KOPT-K1 (cell line): Measurements from ENCODE around the gene KCTD20.
"Not testable (repeated sequence)": the region's sequence is repeated elsewhere in the genome, so short reads cannot be mapped to it uniquely, and the experiment has no call there.

Experiments used
- H3K27ac ChIP-seq: fragments of 200-600 bp; sonication (generic); 2 replicates; pipeline ENCODE4 v1.5.1; 2016; ENCODE audit warnings: antibody characterized with exemption, mild to moderate bottlenecking, low read depth, low read length; ENCODE audit not compliant: poor library complexity, severe bottlenecking
- H3K36me3 ChIP-seq: fragments of 200-600 bp; sonication (generic); 2 replicates; pipeline ENCODE4 v1.5.1; 2017; ENCODE audit warnings: antibody characterized with exemption, mild to moderate bottlenecking, low read length, moderate library complexity; ENCODE audit not compliant: insufficient read depth
- H3K9me3 ChIP-seq: fragments of 200-600 bp; sonication (generic); 2 replicates; pipeline ENCODE4 v1.5.1; 2017; ENCODE audit warnings: antibody characterized with exemption, low read length, mild to moderate bottlenecking; ENCODE audit not compliant: insufficient read depth, poor library complexity, severe bottlenecking

KCTD20 gene

DNA sequence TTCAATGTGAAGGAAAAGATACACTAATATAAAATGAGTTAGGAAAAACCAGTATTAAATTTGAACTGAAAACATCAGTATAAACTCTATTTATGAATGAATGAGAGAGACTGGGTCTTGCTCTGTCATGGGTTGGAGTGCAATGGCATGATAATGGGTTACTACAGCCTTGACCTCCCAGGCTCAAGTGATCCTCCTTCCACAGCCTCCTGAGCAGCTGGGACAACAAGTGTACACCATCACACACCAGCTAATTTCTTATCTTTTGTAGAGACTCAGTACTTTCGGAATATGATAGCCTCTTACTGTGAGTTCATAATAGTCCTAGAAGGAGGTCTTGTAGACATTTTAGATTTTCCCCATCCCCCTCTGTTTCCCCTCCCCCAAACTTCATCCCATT, 21.4 kb downstream of the KCTD20 start:
- no peaks in the 10 kb centered on the region for H3K9me3 ChIP-seq
- H3K36me3 ChIP-seq: no peaks in the 10 kb centered on the region
- H3K27ac ChIP-seq: no peak overlapping the region

DNA sequence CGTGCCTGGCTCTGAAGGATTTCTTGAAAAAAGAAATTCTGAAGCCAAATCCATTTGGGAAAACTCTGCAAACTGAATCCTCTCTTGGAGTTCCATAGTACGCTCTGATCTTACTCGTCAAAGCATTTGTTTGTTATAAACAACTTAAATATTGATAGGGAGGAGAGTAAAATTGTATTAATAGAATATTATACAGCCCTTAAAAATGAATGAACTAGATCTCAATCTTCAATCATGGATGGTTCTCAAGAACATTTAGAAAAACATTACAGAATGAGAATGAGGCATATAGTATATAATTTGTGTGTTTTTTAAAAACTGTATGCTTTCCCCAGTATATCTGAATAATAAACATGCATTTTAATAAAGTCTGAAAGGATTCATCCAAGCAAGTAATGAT, 24.8 kb downstream of the KCTD20 start:
- no peak overlapping the region for H3K27ac ChIP-seq
- no peaks in the 10 kb centered on the region for H3K9me3 ChIP-seq
- peaks cover 27% of the 10 kb centered on the region for H3K36me3 ChIP-seq

DNA sequence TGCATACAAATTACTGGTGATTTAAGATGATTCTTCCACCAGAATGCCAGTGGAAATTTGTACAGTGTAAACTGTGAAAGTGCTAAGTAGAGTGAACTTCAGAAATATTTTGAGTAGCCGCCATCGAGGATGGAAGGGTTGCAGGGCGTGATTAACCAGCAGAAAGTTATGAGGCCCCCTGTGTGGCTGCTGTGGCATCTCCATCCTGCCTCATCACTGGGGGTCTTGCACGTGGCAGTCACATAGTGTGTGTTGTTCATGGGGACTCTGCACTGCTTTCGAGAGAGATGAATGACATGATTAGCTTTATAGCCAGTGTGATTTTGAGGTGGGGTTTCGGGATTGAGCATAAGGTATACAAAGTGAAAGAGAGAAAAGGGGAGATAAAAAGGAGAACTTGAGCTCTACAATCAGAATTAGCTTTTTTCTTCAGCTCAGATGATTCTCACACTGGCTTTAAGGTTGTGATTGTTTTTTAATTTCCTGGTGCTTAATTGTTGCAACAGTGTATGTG, 26.4 kb downstream of the KCTD20 start:
- no peak overlapping the region for H3K27ac ChIP-seq
- H3K36me3 ChIP-seq: peaks cover 33% of the 10 kb centered on the region
- no peaks in the 10 kb centered on the region for H3K9me3 ChIP-seq

DNA sequence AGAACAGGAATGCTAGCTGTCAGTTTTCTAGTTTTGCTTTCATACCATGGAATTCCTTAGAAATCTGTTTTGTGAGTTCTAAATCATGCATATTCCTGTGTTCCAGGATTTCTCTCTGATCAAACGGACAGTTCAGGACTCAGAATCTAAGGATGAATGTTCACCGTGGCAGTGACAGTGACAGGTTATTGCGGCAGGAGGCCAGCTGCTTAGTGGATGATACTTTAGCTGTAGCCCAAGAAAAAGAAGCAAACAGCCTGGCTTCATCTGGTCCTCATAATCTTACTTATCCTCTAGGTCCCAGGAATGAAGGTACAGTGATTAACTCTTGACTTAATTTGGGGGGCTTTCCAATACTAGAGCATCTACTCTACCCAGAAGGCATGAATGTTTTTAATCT, 27.1 kb downstream of the KCTD20 start:
- Histone ChIP-seq H3K36me3 (peaks cover 40% of the 10 kb centered on the region), H3K9me3 (no peaks in the 10 kb centered on the region), H3K27ac (no peak overlapping the region)

DNA sequence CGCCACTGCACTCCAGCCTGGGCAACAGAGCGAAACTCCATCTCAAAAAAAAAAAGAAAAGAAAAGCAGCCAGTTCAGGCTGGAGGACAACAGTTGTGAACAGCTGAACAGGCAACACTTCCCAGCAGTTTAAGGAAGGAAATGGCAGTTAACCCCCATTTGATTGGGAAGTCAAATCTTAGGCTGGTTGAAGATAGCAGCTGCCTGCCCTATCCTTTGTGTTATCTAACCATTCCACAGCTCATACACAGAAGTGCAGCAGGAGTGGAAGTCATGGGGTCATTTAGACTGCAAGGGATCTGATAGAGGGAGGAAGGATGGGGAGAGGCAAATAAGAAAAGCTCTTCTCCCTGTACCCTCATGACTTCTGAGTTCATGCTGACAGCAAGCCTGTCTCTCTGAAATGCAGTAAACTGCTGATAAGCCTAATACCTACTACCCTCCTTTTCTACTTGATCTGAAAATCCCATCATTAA, 35.3 kb downstream of the KCTD20 start:
- peaks cover 80% of the 10 kb centered on the region for H3K36me3 ChIP-seq
- no peak overlapping the region for H3K27ac ChIP-seq
- H3K9me3 ChIP-seq: no peaks in the 10 kb centered on the region

DNA sequence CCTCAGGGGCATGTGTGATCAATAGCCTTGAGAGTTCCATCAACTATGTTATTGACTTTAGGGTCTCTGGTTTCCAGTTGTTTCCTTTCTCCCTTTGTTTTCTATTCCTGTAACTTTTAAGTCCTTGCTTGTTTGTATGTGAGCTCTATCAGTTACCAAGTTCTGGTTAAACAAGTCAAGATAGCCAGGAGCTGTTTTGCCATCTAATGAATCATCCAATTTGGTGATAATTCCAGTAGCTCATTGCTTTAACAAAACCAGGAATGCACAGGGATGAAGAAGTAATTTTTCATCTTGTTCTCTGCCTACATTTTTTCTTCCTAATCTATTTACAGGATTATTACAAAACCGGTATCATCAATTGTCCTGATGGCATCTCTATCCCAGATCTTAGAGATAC, 36.5 kb downstream of the KCTD20 start:
- Histone ChIP-seq H3K36me3 (peaks cover 86% of the 10 kb centered on the region), H3K9me3 (no peaks in the 10 kb centered on the region), H3K27ac (no peak overlapping the region)

DNA sequence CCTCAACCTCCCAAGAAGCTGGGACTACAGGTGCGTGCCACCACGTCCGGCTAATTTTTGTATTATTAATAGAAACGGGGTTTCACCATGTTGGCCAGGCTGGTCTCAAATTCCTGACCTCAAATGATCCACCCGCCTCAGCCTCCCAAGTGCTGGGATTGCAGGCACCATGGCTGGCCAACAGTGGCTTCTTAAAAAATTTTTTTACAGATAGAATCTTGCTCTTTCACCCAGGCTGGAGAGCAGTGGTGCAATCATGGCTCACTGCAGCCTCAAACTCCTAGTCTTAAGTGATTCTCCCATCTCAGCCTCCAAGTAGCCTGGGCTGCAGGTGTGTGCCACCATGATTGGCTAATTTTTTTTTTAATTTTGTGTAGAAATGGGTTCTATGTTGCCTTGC, 40.5 kb downstream of the KCTD20 start:
- H3K36me3 ChIP-seq: peaks cover 97% of the 10 kb centered on the region
- H3K27ac ChIP-seq, H3K9me3 ChIP-seq: not testable (repeated sequence)

DNA sequence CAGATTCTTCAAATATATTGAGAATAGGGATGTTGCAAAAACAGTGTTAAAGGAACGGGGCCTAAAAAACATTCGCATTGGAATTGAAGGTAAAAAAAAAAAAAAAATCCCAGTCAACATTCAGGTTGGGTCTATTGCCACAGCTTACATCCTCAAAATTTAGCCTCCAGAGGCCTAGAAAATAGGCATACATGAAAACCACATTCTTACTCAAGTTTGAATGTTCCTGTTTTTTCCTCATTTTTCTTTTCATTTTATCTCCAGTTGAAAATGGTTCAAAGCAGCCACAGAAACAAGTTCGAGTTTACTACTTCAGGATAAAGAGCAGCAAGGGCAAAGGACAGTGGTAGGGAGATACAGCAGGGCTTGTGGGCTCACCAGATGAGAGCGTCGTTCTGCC, 41.9 kb downstream of the KCTD20 start:
- no peaks in the 10 kb centered on the region for H3K9me3 ChIP-seq
- no peak overlapping the region for H3K27ac ChIP-seq
- H3K36me3 ChIP-seq: peaks cover 97% of the 10 kb centered on the region

DNA sequence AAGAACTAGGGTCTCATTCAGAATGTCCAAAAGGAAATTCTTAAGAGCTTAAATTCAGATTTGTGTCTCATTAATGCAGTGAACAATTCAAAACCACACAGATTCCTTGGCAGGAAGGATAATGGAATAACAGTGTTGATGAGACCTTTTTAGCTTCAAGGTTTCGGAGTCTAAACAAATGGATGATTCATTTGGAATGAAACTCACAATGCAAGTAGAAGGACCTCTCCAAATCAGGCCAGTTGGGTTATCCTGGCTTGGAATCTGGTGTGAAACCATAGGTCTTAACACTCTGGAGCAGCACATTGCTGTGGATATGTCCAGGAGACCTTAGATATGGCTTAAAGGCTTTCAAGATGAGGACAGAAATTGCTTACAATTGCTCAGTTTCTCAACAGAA, 44.9 kb downstream of the KCTD20 start:
- Histone ChIP-seq H3K9me3 (no peaks in the 10 kb centered on the region), H3K27ac (no peak overlapping the region), H3K36me3 (peaks cover 89% of the 10 kb centered on the region)

DNA sequence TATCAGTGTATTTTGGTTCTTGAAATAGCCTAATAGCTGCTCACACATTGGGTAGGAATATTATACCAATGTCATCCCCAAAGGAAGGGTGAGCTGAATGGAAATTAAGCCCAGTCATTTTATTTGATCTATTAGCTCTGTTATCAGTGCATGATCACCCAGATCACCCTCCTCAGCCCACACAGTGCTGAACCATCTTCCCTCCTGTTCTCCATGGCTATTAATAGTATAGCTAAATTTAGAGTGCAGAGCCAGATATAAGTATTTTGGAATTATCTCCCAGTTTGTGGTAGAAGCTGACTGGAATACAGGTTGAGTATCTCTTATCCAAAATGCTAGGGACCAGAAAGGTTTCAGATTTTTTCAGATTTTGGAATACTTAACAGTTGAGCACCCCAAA, 45.4 kb downstream of the KCTD20 start:
- no peaks in the 10 kb centered on the region for H3K9me3 ChIP-seq
- H3K27ac ChIP-seq: no peak overlapping the region
- H3K36me3 ChIP-seq: peaks cover 88% of the 10 kb centered on the region

DNA sequence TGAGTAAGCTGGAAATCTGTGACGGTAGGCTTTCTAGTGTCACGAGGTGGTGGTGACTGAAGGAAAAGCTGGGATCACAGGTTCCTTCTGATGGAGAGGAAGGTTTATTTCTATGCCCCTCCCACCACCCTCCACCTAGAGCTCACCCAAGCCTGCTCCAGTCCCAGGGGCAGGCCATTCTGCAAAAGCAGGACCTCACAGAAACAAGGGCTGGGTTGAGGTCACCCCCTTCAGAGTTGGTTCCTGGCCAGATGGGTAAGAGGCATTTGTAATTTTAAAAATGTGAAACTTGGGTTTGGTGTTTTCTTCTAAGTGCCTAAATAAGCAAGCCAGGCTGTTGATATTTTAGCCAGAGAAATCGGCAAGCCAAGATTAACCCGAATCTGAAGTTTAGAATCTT, 46.6 kb downstream of the KCTD20 start:
- no peaks in the 10 kb centered on the region for H3K9me3 ChIP-seq
- H3K36me3 ChIP-seq: peaks cover 88% of the 10 kb centered on the region
- H3K27ac ChIP-seq: no peak overlapping the region

DNA sequence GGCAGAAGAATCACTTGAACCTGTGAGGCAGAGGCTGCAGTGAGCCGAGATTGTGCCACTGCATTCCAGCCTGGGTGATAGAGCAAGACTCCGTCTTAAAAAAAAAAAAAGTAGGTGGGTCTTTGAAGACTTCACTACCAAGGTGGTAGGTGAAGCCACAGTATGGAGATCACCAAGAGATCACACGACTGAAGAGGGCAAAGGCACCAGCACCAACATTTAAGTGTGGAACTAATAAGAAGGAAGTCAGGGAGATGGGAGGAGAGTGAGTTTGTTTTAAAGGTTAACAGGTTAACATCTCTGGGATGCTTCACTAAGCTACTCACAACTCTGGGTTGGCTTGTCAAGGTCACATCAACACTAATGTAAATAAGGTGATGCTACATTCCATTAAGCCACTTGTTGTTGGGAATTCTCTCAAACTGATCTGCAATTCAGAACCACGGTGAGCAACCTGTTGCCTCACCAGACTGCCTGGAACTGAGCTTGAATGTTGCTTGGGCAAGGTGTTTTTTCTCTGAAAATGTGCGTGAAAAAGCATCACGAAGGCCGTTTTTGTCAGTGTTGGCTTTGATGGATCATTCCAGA, 48.7 kb downstream of the KCTD20 start:
- H3K27ac ChIP-seq: no peak overlapping the region
- no peaks in the 10 kb centered on the region for H3K9me3 ChIP-seq
- H3K36me3 ChIP-seq: peaks cover 88% of the 10 kb centered on the region

DNA sequence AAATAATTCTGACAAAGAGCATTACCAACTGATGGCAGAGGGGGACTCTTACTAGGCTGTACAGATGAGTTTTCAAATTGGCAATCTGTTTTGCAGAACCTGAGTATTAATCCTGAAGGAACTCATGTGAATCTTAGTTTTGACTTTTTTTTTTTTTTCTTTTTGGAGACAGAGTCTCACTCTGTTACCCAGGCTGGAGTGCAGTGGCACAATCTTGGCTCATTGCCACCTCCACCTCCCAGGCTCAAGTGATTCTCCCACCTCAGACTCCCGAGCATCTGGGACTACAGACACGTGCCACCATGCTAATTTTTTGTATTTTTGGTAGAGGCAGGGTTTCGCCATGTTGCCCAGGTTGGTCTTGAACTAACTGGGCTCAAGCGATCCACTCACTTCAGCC, 49.3 kb downstream of the KCTD20 start:
- H3K9me3 ChIP-seq: no peaks in the 10 kb centered on the region
- no peak overlapping the region for H3K27ac ChIP-seq
- H3K36me3 ChIP-seq: peaks cover 88% of the 10 kb centered on the region

DNA sequence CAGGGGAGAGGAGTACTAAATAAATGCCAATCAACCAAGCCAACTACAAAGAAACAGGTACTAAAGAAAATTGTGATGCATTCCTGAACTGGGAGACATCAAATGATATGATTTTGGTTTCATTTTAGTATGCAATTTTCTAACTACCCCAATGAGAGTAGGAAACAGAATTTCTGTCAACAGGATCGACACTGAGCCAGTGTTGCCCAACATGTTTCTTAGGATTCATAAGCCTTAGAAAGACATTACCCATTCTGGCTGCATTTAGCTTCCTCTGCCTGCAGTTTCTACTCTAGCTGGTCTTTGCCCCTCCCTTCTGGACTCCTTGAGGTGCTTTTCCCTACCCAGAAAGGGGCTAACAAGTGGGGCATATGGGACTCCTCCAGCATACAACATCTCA, 49.8 kb downstream of the KCTD20 start:
- peaks cover 88% of the 10 kb centered on the region for H3K36me3 ChIP-seq

DNA sequence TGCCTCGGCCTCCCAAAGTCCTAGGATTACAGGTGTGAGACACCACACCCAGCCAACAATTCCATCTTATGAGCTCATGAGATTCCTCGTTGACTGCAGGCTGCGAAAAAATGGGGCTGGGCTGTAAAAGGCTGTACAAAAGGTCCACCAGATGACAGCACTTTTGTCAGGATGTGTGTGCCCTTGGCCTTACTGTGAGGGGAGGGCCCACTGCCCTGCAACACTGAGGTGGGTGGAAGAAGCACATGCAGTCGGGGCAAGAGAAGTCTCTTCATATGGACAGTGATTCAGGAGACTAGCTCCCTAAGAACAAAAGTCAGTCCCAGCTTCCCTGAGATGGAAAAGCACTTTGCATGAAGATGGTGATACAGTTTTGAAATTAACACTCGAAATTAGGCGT, 50.5 kb downstream of the KCTD20 start:
- Histone ChIP-seq H3K9me3 (no peaks in the 10 kb centered on the region), H3K36me3 (peaks cover 88% of the 10 kb centered on the region), H3K27ac (no peak overlapping the region)

More for the DNA sequence above, 49.8 kb downstream of the KCTD20 start:
- Histone ChIP-seq H3K27ac (no peak overlapping the region), H3K9me3 (no peaks in the 10 kb centered on the region)

DNA sequence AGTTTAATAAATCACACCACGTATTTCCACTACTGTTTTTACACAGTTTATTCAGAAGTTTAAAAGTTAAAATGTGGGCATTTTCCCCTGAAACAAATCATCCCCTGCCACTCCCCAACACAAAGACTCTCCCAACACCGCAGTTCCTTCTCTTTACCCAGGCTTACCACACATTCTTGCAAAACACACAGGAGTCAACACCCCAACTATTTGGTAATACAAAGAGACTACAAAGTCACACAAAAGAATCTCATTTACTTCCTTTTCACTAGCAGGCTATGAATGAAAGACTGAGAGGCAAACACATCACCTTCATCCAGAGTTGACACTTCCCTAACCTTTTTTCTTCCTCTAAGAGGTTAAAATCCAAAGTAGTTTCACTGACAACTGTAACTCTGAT, 51.1 kb downstream of the KCTD20 start:
- H3K9me3 ChIP-seq: no peaks in the 10 kb centered on the region
- peaks cover 88% of the 10 kb centered on the region for H3K36me3 ChIP-seq
- no peak overlapping the region for H3K27ac ChIP-seq
